Glomerular visceral epithelial cell (primary cell): Measurements from ENCODE around the gene FANCC.

Experiments
- DNase-seq: peaks from one replicate; pipeline ENCODE4 v3.0.0-alpha.2; 2016; ENCODE audit errors: extremely low spot score

The FANCC gene

DNA sequence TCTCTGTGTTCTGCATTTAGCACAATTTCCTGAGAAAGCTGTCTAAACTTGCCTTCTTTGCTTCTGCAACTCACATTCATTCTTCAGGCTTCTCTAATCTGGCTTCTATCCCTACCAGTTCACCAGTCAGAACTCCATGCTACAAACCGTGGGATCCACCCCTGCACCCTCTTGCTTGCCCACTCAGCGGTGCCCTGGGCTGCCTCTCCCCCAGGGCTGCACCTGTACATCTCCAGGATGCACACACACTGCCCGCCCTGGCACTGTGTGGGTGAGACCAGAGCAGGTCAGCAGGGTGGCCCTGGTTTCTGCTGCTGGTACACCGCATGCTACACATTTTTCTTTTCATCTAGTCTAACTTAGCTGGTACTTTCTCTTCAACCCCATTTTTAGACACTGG is 127.1 kb downstream of the FANCC start:
- no peak for DNase-seq

DNA sequence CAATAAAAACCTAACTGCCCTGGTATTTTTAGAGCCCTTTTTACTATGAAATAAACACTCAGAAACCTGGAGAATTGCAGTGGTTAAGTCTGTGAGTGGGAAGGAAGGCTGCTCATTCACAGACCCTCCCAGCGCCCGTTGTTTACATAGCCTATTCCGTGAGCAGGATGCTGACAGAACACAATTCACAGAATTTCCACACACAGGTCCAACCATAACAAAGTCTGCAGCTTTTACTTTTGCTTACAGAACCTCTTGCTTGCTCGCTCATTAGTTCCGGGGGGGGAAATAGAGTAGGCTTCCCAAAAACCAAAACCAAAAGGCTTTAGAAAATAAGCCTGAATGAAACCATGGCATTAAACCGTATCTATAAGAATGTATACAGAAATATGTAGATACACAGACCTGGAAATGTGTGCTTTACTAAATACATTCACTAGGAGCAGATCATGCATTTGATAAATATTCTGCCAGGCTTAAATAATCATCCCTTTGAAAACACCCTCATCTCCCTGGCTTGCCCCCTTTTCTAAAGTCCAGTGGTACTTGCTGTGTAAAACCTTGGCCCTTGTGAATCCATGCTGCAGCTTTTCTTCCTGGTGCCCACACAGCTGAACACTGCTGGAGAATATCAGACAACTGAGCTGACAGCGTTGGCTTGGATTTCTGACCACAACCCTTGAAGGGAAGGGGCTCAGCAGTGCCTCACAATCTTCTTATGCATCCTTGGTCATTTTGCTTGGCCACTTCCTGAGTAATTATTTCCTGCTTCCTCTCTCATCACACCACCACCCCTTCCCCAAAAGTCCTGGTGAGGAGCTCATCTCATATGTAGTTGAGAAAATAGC is 128.0 kb downstream of the FANCC start:
- DNase-seq, result peak; percentile 26

DNA sequence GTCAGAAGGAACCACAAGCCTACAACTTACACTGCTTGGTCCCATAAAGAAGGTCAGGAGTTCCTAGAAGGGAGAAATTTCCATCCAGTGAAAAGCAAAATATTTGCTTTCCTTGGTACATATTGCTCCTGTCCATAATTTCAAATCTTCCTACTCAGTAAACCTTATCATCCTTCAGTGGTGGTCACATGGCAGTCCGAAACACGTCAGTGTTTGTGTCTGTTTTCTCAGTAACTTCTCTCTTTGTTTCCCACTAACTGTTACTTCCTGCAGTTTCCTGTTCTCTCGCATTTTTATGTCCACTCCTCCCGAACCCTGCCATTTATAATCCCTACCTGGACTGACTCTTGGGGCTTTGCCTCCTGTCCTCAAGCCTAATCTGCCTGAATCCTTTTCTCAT is 129.1 kb downstream of the FANCC start:
- DNase-seq, result no peak

DNA sequence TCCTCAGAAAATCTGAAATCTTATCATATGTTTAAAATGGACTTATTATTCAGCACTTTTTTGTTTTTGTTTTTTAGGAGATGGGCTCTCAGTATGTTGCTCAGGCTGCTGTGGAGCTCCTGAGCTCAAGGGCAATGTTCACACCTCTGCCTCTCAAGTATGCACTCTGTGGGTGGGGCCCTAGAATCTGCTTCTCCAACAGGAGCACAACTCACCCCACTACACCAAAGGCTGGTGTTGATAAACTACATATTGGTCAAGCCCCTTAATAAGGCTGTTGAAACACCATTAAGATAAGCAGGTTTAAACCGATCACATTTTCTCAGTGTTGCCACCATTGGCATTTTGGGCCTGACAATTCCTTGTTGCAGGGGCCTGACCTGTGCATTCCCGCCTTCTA is 131.6 kb downstream of the FANCC start:
- no peak for DNase-seq

DNA sequence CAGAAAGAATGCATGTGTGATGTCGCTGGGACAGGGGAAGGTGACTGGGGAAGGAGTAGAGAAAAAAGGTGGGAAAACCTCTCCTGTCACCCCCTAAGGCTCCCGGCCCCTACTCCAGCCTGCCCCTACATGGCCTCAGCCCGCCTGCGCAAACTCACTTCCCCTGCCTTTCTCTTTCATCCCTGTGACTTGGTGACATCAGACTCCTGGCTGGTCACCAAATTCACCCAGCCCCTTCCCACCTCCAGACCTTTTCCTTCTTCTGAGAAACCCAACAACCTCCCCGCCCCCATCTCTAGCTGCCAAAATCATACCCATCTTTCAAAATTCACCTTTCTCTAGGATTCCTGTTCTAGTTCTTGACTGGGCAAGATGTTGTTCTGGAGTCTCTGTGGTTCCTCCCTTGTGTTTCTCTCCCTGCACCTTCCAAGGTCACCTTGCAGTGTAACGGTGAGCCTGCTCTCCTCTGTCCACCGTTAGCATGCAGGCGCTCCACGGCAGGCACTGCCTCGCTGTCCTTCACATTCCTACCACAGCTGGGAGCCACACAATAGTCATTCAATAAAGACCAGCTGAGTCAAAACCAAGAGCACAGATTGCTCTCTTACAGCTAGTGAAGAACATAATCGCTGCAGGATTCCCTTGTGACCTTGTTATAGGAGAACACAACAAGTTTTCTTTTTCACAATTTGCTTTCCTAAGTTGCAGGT is 134.5 kb downstream of the FANCC start:
- DNase-seq, result no peak

DNA sequence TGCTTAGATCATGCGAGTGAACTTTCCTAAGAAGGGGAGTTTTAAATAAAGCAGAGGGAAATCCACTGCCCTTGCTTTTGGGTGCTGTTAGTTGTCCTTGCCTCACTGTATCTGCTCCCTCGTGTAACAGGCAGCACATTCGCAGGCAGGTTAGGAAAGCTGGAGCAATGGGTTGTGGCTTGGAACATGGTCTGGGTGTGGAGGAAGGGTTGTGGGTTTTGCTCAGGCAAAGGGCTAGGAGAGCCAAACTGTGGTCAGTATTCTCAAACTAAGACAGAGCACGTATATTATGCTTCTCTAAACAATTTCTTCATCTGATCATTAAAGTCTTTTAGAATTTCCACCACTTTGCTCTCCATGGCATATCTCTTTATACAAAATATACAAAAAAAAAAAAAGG is 135.7 kb downstream of the FANCC start:
- no peak for DNase-seq

DNA sequence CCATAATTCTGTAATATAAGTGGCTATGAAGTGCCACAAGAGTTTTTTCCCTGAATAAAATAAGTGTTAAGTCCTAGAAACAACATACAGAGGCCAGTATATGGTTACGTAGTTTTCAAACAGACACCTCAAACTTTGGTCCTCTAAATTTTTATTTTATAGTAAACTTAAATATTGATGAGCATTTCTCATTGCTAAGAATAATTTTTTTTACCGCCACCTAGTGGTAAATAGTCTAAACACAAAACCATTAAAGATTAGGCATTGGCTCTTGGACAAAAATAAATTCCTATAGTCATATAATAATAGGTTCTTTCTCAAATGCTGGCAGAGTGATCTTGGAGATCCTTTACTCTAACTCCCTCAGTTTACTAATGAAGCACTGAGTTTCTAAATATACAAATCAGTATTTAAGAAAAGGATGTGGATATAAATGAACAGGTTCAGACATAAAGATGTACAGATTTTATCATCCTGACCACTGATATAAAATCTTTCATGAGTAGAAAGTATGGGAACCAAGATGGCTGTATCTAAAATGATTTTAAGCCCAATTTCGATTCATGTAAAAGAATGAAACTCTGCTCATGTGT is 136.2 kb downstream of the FANCC start:
- no peak for DNase-seq

DNA sequence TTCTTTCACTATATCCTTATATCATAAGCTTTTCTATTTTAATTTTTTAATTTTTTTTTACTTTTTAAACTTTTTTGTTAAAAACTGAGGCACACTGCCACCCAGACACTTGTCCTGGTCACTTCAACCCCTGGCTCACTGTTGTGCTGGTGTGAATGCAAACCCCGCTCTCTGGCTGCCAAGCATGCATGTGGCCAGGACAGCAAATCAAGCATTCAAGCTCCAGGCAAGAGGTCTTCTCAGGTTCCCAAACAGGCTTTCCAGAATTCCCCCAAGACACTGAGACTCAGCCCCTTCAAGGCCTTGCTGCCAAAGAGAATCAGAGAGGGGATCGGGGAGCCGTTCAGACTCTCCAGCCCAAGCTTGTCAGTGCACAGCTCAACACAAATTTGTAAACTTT is 139.9 kb downstream of the FANCC start:
- no peak for DNase-seq

DNA sequence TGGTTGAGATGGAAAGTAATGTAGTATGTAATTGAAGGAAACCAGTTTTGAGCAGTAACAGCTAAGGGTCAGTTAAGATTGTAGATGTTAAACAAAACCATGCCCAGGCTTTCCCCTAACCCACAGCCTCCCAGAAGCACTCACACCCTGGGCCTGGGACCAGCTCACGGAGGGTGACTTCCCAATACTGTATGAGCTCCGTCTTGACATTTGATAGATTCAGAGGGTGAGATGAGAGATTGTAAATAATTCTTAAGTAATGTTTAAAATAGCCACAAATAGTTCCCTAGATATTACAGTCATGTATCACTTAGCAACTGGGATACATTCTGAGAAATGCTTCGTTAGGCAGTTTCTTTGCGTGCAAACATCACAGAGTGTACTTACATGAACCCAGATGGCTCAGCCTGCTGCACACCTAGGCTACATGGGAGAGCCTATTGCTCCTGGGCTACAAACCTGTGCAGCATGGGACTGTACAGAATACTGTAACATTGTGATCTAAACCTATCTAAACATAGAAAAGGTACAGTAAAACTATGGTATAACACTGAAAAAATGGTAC is 140.7 kb downstream of the FANCC start:
- DNase-seq, result no peak

DNA sequence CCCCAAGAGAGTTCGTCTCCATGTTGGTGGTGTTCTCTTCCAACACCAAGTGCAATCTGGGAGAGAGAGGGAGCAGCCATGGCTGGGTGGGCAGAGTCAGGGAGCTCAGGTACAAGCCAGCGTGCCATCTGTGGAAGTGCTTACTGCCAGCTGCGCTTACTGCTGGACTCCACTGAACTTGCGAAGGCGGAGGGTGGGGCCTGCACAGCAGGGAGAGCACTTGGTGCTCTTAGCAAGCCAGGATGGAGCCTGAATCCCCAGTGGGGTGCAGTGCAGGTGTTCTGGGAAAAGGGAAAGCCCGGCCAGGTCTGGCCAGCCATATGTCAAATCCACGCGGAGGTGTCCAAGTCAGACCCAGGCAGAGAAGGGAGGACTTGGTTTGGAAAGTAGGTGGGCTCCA is 142.0 kb downstream of the FANCC start:
- DNase-seq, result no peak

DNA sequence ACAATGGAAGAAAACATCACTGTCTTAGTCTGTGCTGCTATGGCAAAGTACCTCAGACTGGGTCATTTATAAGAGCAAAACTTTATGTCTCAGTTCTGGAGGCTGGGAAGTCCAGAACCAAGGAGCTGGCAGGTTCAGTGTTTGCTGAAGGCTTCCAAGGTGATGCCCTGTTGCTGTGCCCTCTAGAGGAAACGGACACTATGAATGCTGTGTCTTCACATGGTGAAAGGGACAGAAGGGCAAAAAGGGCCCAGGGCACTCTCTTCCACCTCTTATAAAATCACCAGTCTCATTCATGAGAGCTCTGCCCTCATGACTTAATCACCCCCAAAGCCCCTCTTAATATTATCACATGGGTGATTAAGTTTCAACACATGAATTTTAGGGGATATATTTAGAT is 143.5 kb downstream of the FANCC start:
- DNase-seq, result no peak

DNA sequence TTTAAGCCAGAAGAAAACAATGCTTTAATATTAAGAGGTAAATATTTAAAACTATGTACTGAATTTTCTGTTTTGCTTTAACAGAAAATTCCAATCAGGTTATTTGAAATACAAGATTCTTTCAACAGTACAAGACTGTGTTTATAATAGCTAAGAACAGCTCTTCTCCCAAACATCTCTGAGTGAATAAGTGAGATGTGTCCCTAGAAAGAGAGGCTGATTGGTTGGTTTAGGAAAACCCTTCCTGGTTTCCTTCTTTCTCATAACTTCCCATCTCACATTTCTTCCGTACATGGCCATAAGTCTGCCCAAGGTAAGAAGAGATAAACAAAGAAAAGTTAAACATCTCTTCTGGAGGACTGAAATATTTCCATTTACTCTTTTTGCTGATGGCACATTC is 145.9 kb downstream of the FANCC start:
- DNase-seq, result no peak

DNA sequence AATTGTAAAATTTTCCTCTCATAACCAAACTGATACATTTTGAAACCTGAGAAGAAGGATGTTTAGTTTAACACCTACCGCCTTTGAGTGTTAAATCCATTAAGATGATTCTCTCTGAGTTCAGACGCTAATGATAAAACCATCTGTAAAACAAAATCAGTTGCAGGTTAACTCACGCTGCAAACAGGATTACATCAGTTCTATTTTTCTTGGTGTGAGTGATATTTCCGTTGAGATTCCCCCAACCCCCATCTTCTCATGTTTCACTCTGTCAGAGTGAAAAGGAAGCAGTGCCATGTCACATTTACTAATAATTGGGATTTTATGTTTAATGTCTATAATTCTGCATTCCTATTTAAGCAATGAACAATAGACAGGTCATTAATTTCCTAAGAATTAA is 146.5 kb downstream of the FANCC start:
- DNase-seq, result peak; percentile 49

DNA sequence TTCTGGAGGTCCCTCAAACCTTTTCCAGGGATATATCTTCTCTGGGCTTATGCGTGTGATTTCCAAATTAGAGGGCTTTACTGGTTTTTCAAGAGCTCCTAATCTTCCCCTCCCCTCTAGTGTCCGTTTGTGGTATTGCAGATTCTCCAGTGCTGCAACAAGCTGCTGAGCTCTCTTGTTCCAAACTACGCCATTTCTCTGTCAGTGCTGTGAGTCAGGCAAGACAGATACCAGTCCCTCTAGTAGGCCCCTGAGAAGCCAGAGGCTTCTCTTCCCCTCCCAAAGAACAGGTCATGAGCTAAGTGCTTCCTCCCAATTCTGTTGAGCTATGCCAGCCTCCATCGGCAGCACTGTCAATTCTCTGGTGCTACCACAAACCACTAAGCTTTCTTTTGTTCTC is 149.5 kb downstream of the FANCC start:
- peak; percentile 78 for DNase-seq

DNA sequence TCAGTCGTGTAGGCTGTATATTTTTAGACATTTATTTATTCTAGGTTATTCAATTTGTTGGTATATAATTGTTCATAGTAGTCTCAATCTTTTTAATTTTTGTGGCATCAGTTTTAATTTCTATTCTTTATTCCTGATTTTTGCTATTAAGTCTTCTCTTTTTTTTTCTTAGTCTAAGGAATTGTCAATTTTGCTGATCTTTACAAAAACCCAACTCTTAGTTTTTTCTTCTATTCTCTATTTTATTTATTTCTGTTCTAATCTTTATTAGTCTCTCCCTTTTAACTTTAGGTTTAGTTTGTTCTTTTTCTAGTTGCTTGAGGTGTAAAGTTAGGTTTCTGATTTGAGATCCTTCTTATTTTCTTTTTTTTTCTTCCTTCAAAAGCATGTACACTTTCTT is 152.5 kb downstream of the FANCC start:
- no peak for DNase-seq

DNA sequence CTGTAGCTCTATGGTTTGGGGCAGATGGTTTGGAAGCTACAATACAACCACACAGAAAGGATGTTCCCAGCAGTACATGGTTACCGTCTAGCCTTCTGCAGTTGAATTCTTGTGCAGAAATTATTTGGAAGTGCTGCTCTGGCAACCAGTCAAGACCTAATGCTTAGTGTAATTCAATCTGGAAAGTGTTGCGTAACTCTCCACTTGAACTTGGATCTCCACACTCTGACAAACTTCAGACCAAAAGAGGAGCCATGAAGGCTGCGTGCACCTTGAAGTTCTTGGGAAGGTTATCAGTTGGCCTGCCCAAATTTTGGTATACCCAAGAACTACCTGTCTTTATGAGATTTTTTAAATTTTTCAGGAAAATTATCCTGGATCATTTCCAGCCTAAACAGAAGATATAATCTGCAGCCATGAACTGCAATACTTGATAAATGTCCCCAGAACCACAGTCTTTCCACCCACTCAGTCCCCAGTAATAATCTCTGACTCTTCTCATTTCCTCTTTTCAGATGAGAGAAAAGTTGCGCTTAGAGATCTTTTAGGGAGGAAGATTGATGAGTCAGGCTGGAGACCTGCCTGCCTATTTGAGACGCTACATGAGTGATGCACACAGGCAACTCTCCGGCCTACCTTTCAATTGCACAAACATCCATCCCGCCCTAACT is 159.9 kb downstream of the FANCC start:
- DNase-seq, result no peak

DNA sequence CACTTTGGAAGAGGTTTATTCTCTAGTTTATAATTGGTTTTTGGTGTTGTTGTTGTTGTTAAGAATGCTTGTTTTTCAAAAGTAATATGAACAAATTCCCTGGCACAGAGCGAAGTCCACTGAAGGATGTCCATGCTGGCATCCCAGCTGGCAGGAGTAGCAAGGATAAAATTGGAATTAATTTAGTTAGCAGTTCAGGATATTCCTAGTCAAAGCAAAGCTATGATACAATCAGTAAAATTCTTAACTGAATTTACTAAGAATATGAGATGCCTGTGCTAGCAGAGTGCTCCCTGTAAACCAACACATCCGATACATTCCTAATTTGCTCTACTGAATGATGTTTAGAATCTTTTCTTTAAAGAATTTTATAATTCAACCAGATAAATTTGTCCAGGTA is 161.4 kb downstream of the FANCC start:
- no peak for DNase-seq

DNA sequence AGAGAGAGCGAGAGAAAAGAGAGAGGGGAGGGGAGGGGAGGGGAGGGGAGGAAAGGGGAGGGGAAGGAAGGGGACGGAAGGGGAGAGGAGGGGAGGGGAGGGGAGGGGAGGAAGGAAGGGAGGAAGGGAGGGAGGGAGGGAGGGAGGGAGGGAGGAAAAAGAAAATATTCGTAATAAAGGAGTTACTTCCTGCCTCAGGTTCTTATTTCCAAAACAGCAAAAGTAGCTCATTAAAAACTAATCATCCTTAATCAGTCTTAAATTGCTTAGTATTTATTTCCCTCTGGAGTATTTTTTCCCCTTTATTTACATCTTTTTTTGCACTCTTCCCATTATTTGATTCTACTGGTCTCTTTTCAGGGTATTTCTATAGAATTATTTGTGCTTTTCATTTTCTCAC is 162.3 kb downstream of the FANCC start:
- no peak for DNase-seq

DNA sequence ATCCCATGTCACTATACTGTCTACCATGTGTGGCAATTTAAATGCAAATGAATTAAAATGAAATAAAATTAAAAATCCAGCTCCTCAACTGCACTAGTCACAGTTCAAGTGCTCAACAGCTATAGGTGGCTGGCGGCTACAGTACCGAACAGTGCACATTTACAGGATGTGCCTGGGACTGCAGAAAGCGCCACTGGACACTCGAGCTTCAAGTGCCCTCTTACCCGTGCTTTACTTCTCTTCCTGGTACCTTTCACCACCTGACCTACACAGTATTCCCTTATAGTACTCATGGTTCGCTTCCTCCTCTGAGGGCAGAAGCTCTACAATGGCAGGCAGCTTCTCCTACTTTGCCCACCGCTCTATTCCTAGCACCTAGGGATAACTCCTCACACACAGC is 166.6 kb downstream of the FANCC start:
- no peak for DNase-seq

DNA sequence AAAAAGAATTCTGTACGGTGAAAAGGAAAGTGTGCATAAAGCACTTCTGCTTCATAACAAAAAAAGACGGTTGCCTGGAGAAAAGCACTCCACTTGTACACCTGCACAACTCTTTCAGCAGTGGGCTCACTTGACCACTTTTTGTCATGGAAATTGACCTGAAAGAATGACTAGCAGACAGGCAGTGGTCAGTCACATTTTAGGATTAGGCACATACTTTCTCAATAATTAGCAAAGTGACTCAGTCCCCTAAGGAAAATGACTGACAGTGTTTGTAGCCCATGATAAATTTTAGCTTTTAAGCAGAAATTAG is 169.3 kb downstream of the FANCC start:
- no peak for DNase-seq

DNA sequence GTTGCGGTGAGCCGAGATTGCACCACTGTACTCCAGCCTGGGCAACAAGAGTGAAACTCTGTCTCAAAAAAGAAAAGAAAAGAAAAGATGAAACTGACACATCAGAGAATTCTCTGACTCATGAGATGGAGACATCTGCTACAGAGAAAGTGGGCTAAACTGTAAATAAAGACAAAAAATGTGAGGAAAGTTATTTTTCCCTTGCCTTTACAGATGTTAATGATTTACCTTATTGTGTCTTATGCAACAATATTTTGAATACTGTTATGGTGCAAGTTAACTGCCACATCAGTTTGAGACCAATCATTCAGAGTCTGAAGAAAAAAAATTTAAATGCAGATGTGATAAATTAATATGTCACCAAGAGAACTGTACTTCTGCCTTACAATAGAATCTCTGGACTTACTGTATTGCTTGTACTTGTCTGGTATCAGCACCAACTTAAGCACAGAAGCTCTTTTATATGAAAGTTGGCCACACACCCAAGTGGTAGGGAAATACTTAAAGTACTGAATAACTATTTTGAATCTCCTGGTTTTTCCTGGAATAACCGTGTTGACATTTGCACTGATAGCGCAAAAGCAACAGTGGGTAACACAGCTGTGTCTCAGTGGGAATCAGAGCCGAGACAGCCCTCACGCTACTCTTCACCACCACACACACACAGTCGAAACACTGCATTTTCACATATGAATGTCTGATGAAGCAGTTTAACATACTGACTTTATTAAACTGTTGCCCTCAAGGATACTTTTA is 169.9 kb downstream of the FANCC start:
- no peak for DNase-seq
